Measurements from ENCODE around the gene TIRAP.

TIRAP gene

GRCh38 chr11:126341760-126342161 lies 58.9 kb downstream of the TIRAP start:
- DNase-seq (ENCODE audit: low read depth in 2 of 2): no peak

DNA sequence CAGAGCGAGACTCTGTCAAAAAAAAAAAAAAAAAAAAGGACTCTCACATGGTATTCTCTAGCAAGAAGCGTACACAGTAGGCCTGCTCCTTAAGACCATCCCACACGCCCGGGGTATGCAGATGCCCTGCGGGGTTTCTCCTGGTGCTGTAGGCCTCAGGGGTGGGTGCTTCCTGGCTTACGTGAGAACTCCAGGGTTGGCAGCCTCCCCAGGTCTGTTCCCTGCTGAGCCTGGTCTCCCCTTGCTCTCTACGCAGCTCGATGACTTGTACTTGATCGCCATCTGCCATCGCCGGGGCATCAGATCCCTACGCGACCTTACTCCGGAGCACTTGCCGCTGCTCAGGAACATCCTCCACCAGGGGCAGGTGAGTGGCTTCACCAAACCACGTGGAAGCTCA lies 60.2 kb downstream of the TIRAP start:
- no peak for DNase-seq (ENCODE audit: low read depth in 2 of 2)
